Embryonic facial prominence (tissue), 1 donor: ENCODE measurements around the gene CEBPE.

ENCODE experiments used
- DNase-seq: peaks from one replicate; pipeline ENCODE4 v3.0.0-alpha.2; 2016; ENCODE audit errors: extremely low spot score

The CEBPE gene

DNA sequence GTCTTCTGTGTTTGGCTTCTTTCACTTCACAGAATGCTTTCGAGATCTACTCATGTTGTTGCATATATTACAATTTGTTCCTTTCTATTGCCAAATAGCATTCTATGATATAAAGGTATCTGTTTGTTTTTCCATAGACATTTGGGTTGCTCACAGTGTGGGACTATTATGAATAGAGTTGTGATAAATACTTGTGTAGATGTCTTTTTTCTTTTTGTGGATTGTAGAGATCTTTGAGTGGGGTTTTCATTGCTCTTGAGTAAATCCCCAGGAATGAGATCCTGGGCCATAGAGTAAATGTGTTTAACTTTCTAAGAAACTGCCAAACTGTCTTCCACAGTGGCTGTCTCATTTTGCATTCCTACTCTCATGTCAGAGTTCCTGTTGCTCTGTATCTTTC is 24.9 kb upstream of the CEBPE start:
- DNase-seq, result no peak

DNA sequence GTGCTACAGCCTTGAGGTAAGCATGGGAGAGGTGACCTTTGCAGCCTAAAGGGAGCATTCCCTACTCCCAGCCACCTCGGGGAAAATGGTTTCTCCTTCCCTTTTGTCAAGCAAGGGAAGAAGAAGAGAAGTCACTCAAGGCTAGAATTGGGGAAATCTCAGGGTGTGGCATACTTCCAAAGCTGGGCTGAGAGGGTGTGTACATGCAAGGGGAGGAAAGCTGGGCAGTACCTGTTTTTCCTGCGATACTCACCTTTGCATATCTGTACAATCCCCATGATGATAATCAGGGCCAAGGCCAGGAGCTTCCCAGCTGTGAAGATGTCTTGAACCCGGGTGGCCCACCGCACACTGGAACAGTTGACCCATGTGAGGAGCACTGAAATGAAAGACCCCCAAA is 23.8 kb upstream of the CEBPE start:
- no peak for DNase-seq

- DNase-seq, result no peak
These were observed 22.8 kb upstream of the CEBPE start for GRCh38 chr14:23141706-23142444.

- no peak for DNase-seq
These were observed 21.3 kb upstream of the CEBPE start for GRCh38 chr14:23140371-23140770.

GRCh38 chr14:23139874-23140273 is 20.8 kb upstream of the CEBPE start:
- no peak for DNase-seq

DNA sequence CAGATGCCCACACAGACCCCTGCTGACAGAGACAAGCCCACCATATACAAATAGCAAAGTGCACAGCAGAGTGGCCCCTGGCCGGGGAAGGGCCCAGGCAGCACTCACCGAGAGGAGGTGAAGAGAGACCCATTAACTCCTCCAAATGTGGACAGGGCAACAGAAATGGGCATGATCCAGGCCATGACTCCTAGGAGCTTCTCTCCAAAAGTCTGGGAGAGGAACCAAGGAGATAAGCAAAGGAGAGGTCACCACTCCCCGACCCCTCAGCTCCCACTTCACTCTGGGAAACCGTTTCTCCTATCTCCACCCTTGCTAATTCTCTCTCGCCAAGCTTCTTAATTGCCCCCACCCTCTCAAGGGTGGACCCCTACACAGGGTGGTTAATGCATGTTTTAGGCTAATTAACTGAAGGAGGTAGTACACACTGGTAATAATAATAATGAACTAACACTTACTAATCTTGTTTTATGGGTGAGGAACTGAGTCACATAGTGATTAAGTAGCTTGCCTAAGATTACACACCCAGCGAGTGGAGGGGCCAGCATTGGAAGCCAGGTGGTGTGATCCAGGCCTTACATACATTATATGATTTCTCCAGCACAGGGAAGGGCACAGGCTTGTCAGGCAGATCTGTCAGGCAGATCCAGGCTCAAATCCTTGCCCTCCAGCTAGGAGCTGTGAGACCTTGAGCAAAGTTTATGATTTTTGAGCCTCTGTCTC is 18.9 kb upstream of the CEBPE start:
- DNase-seq, result no peak

- no peak for DNase-seq
These were observed 18.2 kb upstream of the CEBPE start for GRCh38 chr14:23137192-23137812.

DNA sequence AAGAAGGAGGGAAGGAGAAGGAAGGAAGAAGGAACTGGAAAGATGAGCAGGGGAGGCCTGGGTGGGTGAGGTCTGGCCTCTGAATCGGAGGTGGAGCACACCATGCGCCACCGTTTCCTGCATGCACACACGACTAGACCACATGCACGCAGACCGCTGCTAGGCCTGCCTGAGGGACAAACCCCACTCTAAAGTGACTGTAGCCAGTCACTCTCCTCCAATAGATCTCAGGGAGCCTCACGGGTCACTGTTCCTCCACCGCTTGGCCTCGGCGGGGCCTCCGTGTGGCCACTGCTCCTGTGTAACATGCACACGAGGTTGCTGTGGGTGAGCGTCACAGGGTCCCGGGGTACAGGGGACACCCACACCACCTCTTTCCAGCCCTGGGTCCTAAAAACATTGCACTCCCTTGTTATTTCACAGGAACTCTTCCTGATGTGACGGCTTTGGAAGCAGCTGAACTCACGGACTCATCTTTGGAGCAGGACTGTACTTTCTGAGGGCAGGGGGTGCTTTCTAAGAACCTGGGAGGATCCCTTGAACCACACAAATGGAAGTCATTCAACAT is 17.6 kb upstream of the CEBPE start:
- DNase-seq, result no peak

DNA sequence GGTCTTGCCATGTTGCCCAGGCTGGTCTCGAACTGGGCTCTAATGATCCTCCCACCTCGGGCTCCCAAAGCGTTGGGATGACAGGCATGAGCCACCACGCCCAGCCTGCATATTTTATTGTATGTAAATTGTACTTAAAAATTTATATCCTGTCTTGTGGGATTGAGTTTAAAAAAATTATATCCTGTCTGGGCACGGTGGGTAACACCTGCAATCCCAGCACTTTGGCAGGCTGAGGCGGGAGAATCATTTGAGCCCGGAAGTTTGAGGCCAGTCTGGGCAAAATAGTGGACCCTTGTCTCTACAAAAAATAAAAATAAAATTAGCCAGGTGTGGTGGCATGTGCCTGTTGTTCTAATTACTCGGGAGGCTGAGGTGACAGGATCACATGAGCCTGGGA is 13.9 kb upstream of the CEBPE start:
- DNase-seq, result no peak

DNA sequence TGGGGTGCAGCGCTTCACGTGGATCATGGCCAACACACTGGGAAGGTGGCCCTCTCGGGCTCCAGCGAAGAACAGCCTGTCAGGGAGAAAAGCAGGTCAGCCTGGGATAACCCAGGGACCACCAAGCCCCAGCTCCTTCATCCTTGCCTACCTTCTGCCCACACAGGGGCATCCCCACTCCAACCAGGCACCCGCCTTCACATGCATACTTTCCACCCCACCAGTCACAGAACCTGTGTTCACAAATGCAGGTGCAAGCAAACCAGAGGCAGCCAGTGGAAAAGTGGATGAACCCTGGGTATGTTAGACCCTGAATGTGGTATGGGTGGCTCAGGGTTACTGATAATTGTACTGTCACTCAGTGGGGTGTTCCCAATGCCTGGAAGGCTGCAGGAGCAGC is 12.4 kb upstream of the CEBPE start:
- DNase-seq, result no peak

GRCh38 chr14:23130871-23131270 is 11.8 kb upstream of the CEBPE start:
- no peak for DNase-seq

DNA sequence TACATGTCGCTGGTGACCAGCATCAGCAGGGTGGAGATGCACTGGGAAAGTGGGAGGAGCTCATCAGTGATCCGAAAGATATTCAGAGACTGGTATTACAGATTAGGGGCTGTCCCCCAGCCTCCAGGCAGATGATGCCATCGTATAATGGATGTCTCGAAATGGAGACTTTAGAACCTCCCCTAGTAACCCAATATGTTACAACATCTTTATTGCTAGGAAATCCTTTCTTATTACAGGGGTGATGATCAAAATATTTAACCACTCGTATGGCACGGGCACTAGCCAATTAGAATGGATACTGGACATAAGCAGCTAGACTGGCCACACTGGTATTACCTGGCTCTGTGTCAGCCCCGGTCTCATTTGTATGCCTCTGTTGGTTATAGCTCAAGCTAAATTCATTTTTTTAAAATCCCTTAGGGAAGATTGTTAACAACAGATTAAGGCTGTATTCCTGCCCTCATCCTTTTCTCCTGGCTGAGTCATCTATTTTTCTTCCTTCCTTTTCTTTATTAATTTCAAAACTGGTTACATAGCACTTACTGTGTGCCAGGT is 10.8 kb upstream of the CEBPE start:
- DNase-seq, result no peak

DNA sequence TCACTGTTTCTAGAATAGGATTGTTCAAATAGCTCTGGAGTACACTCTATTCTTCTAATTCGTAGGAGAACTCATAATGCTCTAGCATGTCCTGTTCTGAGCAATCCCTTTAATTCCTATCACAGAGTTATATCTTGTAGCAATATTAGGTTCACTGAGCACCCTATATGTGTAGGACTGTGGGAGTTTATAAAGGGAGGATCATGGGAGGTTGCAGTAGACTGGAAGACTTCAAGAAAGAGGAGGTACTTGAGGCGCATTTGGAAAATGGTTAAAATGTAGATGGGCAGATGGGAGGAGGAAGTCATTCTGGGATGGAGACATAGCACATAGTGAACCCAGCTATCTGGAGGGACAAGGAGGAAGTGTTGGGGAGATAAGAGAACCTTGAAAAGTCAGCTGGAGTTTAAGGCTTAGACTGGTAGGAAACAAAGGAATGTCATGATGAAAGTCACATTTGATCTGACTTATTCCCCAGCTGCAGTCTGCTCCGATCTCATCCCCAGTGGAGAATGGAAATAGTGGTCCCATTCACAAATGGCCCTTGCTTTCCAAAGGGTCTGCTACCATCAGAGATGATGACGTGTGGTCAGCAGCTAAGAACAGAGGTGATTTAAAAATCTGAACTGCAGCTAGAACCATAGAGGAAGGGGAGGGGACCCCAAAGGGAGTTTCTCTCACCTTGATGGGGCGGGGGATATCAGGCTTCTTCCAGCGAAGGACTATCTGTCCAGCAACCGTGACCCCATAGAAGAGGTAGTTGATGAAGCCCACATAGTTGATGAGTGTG is 10.1 kb upstream of the CEBPE start:
- DNase-seq, result no peak

DNA sequence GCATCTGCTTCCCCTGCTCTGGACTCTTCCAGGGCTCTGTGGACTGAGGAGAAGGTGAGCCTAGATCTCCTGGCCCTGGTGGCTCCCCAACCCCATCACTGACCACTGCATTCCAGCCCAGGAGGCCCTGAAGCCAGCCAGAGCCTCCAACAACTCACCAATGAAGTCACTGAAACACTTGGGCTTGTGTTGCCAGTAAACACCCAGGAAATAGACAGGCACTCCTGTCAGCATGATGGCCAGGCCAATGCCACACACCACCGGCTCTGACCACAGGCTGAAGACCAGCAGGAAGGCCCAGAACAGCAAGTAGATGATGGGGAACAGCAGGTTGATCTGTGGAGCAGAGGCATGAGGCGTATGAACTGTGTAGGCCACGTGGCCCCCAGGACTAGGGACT is 8.8 kb upstream of the CEBPE start:
- DNase-seq, result no peak

DNA sequence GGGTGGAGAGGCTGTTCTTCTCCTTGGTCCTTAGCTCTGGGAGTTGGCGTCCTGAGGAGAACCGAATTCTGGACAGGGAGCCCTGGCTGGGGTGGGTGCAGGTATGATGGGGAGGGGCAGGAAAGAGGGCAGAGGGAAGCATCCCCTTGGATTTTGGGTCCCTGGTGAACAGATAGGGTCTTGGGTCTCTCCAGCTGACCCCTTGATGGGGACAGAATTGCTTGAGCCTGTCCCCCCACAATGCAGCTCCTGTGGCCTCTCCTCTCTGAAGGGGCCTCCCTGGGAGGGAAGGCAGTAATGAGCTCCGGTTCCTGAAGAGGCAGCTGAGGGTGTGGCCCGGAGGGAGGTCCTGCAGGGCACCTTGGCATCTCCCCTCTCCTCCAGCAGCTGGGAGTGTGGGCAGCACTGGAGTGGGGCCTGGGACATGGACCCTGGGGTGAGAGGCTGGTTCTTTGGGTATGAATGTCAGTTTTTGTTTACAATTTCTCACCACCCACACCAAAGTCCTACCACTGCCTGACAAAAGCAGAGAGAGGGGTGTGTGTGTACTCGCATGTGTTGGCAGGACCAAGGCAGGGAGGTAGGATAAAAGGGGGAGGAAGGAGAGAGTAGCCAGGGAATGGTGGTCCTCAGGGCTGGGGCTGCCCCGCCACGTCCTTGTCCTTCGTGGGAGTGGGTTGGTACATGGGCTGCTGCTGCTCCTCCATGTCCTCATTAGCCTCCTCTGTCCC is 7.7 kb upstream of the CEBPE start:
- DNase-seq, result no peak

- no peak for DNase-seq
These were observed 7.0 kb upstream of the CEBPE start for GRCh38 chr14:23125933-23126524.

- no peak for DNase-seq
These were observed 6.0 kb upstream of the CEBPE start for GRCh38 chr14:23125011-23125410.

GRCh38 chr14:23124337-23124954 is 5.4 kb upstream of the CEBPE start:
- no peak for DNase-seq

DNA sequence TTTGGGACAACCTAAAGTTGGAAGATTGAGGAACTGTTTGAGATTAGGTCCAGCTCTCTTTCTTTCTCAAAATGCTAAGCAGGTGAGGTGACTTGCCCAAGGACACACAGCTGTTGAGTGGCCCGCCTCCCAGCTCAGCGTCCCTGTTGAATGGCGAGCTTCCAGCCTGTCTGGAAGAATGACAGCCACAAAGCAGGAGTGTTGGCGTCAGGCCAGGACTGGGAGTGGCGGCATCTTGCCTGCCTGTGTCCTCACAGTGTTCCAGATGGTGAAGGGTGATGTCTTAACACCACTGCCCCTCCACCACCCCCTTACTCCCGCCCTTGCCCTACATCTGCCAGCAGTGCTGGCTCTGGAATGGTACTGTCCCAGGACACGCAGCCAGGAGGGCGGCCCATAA is 4.4 kb upstream of the CEBPE start:
- DNase-seq, result no peak

GRCh38 chr14:23122086-23122485 is 3.0 kb upstream of the CEBPE start:
- DNase-seq, result no peak
